GM21786 (cell line): ENCODE data around the gene ZNF346.

ENCODE experiments used
- ATAC-seq: cut with Tn5 transposase; IDR thresholded peaks from one replicate; pipeline ENCODE4 v1.9.1; 2021; ENCODE audit not compliant: unreplicated experiment

Gene ZNF346

DNA sequence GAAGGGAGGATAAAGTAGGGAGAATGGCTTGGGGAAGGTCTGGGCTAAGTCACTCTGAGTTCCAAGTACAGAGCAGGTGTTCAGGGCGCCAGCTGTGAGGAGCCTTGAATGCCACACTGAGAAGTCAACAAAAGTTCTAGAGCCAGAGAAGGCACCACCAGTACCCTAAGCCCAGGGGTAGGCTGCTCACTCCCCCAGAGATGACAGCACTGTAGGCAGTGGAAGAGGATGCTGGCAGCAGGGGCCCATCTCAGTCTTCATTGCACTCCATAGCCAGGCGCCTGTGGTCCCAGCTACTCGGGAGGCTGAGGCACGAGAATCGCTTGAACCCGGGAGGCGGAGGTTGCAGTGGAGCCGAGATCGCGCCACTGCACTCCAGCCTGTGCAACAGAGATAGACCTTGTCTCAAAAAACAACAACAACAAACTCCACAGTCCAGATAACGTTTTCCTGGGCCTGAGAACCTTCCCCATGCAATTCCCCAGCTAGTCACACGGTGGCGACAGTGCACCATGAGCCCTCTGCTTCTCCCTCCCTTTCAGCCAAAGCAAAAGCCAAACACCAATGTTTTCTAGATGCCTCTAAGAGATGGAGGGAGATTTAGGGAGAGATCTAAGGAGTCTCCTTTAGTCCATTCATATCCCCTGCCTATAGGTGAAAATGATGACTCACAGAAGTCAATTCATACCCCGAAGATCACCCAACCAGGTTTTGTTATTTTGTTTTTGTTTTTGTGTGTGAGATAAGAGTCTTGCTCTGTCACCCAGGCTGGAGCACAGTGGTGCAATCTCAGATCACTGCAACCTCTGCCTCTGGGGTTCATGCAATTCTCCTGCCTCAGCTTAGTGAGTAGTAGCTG lies 91.3 kb downstream of the ZNF346 start:
- no peak for ATAC-seq

DNA sequence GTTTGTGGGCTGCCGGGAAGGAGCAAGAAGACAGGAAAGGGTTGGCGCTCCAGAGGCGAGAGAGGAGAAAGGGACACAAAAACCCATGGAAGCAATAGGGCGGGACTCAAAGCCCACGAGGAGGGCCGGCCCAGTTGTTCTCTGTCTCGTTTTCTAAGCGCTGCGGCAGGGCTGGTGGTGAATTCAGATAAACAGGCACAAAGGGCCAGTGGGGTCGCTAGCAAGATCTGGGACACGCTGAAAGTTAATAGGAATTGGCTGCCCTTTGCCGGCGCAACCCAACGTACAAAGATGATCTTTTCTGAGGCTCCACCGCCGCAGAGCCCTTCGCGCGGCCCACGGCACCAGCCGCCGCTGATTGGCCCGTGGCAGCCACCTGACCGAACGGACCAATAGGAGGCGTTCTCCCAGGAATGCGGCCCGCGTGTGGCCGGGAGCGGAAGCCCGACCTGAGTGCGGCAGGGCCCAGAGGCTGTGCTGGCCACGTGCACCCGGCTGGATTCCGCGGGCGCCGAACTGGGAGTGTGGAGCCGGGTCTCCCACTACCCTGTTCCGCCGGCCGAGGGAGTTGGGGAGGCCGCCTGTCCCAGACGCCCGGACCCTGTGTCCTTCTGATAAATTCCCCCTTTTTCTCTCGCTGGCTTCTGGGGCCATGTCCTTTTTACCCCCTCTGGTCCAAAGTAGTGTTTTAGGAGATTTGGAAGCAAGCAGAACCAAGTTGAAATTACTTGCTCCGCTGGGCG lies 94.3 kb downstream of the ZNF346 start:
- no peak for ATAC-seq

DNA sequence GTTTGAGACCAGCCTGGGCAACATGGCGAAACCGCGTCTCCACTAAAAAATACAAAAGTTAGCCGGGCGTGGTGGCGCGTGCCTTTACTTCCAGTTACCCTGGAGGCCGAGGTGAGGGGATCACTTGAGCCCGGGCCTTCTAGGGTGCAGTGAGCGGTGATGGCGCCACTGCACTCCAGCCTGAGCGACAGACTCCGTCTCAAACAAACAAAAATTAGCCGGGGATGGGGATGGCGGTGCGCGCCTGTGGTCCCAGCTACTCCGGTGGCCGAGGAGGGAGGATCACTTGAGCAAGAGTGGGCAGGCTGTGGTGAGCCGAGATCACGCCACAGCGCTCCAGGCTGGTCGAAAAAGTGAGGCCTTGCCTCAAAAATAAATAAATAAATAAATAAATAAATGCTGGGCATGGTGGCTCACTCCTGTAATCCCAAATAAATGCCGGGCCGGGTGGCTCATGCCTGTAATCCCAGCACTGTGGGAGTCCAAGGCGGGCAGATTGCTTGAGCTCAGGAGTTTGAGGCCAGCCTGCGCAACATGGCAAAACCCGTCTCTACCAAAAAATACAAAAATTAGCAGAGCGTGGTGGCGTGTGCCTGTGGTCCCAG lies 95.0 kb downstream of the ZNF346 start:
- no peak for ATAC-seq

DNA sequence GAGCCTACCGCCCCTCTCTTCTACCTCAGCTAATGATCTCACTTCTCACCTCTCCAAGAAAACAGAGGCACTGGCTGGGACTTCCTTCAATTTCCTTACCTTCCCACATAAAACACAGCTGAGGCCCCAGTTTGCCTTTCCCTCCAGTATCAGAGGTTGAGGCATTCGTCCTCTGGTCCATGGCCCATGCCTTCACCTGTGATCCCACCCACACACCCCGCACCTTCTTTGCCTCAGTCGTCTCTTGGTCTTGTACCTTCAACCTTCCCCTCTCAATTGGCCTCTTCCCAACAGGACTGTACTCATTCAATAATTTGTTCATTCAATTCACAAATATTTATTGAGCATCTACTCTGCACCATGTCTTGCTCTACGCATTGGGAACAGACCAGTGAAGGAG lies 100.1 kb downstream of the ZNF346 start:
- ATAC-seq = no peak

DNA sequence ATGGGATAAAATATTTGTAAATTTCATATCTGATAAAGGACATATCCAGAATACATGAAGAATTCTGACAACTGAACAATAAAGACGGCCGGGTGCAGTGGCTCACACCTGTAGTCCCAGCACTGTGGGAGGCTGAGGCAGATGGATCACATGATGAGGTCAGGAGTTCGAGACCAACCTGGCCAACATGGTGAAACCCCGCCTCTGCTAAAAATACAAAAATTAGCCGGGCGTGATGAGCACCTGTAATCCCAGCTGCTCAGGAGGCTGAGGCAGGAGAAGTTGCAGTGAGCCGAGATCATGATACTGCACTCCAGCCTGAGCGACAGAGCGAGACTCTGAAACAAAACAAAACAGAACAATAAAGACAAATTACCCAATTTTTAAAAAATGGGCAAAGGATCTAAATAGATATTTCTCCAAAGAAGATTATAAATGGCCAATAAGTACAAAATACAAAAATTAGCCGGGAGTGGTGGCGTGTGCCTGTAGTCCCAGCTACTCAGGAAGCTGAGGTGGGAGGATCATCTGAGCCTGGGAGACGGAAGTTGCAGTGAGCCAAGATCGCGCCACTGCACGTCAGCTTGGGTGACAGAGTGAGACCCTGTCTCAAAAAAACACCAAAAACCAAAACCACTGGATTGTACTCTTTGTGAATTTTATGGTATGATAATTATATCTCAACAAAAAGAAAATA lies 101.4 kb downstream of the ZNF346 start:
- ATAC-seq = no peak

DNA sequence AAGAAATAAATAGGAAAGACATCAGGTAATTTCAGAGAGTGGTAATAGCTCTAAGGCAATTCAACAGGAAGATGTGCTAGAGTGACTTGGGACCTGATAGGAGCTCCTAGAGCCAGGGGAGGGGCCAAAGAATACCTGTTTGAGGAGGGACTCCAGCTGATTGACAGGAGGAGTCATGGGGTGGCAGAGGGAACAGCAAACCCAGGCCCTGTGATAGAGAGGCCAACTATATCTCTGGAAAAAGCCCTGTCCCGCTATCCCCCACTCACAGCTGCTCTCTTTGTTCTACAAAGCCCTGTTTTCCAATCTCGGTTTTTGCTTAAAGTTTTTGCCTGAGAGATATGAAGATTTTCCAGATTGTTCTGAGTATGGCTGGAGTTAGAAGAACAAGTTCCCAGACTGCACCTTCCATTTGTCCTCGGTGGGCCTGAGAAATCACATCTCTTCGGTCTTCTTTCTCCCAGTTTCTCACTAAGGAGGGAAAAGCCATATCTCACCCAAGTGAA lies 102.0 kb downstream of the ZNF346 start:
- ATAC-seq = no peak

DNA sequence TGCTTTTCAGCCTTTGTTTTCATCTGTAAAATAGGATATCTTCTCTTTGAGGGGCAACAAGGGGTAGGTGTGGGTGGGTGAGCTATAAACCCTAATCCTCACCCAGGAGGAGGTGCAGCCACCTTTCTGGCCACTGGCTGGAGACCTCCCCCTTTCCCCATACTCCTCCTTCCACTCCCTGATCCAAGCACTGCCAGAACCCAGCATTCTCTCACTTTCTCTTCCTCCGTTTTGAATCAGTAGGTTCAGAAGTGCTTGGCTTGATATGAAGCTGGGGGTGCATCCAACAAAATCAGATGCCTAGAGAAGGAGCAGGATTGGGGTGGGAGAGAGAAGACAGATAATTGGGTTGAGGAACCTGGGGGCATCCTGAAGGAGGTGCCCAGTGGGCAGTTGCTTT lies 104.3 kb downstream of the ZNF346 start:
- no peak for ATAC-seq

DNA sequence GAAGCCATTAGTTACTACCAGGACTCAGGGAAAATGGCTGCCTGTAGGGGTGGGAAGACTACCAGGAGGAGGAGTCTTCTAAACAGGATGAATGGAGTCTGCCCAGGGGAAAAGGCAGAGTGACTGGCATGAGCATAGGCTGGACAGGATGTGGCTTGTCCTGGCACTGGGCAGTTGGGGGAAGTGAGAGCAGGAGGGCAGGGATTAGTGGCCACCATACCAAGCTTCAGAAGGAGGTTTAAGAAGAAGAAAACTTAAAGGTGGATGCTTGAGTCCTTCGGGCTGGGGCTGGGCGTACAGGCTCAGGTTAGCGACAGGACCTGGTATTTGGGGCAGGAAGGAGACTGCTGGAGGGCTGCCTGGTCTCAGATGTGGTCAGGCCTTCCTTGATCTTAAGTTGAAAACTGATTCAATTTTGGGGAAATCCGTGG lies 106.1 kb downstream of the ZNF346 start:
- ATAC-seq = no peak

DNA sequence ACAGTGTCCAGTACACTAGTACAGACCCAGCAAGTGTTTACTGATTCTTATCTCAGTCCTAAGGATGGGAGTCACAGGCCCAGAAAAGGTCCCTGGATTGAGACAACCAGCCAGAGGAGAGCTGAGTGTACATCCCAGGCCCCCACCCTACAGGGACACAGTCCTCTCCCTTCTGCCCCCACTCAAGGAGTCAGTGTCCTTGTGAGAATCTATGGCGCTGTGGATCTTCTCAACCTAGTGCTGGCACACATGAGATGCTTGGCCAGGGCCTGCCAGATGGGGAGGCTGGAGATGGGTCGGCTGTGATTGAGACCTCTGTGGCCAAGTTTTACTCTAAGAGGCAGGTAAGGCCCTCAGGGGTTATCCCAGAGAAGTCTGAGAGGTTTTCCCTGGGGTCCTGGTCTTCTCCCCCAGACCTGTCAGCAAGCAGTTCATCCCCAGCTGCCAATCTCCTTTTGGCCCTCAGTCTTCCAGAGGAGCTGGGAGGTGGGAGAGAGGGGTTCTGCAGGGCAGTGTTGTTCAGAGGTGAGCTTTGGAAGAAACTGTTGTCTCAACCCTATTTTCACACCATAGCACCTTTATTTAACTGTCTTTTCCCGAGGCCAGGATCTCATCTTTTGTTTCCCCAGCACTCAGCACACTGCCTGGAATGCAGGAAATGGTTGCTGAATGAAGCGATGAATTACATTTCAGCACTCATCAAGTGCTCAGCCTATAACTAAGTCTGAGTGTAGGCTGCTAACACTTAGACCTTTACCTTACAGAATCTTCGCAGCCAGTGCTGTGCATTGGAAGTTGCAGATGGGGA lies 107.9 kb downstream of the ZNF346 start:
- ATAC-seq = no peak
